ENCODE results near the gene GEMIN7.

GEMIN7 gene

DNA sequence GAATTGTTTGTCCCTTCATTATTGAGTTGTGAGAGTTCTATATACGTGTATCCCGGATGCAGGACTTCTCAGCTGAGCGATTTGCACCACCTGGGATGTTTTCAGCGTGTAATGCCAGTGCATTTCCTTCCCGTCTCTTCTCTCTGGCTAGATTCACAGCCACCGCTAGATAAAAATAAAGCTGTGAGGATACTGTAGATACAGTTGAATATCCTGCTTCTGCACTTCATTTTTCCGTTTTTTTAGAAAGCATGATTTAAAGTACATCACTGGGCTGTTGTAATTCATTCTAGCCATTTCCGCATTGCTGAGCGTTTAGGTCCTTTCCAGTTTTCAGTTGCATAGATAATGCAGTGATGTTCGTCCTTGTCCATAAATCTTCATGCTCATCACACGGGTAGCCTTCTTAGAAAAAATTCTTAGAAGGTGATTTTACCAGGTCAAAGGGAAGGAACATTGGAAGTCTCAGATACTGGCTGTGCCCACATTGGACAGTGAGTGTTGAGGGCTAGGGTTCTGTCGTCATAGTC, 28.6 kb downstream of the GEMIN7 start:
- Histone ChIP-seq H3K79me2 (ENCODE audit: low read length) (peaks cover 99% of the 10 kb centered on the region), H3K36me3 (replicated peaks; ENCODE audit: insufficient read depth, low read length) (no peaks in the 10 kb centered on the region), H3K9me3 (replicated peaks; ENCODE audit: insufficient read depth, low read length) (no peaks in the 10 kb centered on the region), H3K9me2 (replicated peaks; ENCODE audit: insufficient read depth, low read length) (no peaks in the 10 kb centered on the region), H3K9ac (ENCODE audit: low read length) (no peak overlapping the region), H2AFZ (ENCODE audit: low read length) (no peak overlapping the region), H3K4me3 (ENCODE audit: low read length) (no peak overlapping the region), H4K20me1 (ENCODE audit: insufficient read depth, low read length) (no peaks in the 10 kb centered on the region; the same call in none of the 2 replicates), H3K27me3 (replicated peaks; ENCODE audit: insufficient read depth, low read length) (no peaks in the 10 kb centered on the region), H3K4me1 (ENCODE audit: low read length) (peaks cover 27% of the 10 kb centered on the region), H3K4me2 (ENCODE audit: low read depth, low read length) (no peak overlapping the region), H3K27ac (ENCODE audit: low read length) (no peak overlapping the region), H3F3A (ENCODE audit: insufficient read depth, low read length) (peaks cover 7% of the 10 kb centered on the region; the same call in 1 of the 2 replicates)
- no peak for DNase-seq
- TF ChIP-seq, protein P1, sequence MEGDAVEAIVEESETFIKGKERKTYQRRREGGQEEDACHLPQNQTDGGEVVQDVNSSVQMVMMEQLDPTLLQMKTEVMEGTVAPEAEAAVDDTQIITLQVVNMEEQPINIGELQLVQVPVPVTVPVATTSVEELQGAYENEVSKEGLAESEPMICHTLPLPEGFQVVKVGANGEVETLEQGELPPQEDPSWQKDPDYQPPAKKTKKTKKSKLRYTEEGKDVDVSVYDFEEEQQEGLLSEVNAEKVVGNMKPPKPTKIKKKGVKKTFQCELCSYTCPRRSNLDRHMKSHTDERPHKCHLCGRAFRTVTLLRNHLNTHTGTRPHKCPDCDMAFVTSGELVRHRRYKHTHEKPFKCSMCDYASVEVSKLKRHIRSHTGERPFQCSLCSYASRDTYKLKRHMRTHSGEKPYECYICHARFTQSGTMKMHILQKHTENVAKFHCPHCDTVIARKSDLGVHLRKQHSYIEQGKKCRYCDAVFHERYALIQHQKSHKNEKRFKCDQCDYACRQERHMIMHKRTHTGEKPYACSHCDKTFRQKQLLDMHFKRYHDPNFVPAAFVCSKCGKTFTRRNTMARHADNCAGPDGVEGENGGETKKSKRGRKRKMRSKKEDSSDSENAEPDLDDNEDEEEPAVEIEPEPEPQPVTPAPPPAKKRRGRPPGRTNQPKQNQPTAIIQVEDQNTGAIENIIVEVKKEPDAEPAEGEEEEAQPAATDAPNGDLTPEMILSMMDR (IDR thresholded peaks at IDR 0.05; ENCODE audit: low read length), result no peak
- no peak for TF ChIP-seq EZH2 (optimal IDR thresholded peaks at IDR 0.05; ENCODE audit: low read depth, low read length)

DNA sequence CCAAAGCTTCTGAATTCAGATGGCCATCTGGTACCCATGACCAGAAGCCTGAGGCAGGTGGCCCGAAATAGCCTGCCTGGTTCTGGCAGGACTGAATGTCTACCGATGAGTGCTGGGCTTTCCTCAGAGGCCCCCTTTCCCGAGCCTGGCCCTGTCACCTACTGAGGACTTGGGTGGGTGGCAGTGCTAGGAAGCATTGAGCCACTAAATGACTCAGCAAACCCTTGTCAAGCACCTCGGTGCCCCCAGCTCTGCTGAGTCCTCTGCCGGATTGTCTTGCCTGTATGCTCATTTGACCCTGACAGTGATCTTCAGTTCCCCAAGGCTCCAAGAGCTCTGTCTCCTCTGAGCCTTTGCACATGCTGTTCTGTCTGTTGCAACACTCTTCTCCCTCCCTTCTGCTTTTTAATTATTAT, 31.8 kb downstream of the GEMIN7 start:
- no peaks in the 10 kb centered on the region for H3K9me2 ChIP-seq (replicated peaks; ENCODE audit: insufficient read depth, low read length)
- H2AFZ ChIP-seq (ENCODE audit: low read length), result no peak overlapping the region
- no peak overlapping the region for H3K9ac ChIP-seq (ENCODE audit: low read length)
- no peak overlapping the region for H3K4me3 ChIP-seq (ENCODE audit: low read length)
- H3K27me3 ChIP-seq (replicated peaks; ENCODE audit: insufficient read depth, low read length), result no peaks in the 10 kb centered on the region
- H4K20me1 ChIP-seq (ENCODE audit: insufficient read depth, low read length), result peaks cover under 1% of the 10 kb centered on the region; the same call in 1 of the 2 replicates
- TF ChIP-seq EZH2phosphoT487 (IDR thresholded peaks at IDR 0.05; ENCODE audit: low read length) (no peak), EZH2 (optimal IDR thresholded peaks at IDR 0.05; ENCODE audit: low read depth, low read length) (no peak)
- peaks cover under 1% of the 10 kb centered on the region; the same call in 1 of the 2 replicates for H3K4me1 ChIP-seq (ENCODE audit: low read length)
- H3K9me3 ChIP-seq (replicated peaks; ENCODE audit: insufficient read depth, low read length), result no peaks in the 10 kb centered on the region
- peaks cover 99% of the 10 kb centered on the region for H3K79me2 ChIP-seq (ENCODE audit: low read length)
- H3F3A ChIP-seq (ENCODE audit: insufficient read depth, low read length), result no peaks in the 10 kb centered on the region
- no peaks in the 10 kb centered on the region for H3K36me3 ChIP-seq (replicated peaks; ENCODE audit: insufficient read depth, low read length)
- no peak overlapping the region for H3K4me2 ChIP-seq (ENCODE audit: low read depth, low read length)
- DNase-seq, result no peak
- no peak overlapping the region for H3K27ac ChIP-seq (ENCODE audit: low read length)

DNA sequence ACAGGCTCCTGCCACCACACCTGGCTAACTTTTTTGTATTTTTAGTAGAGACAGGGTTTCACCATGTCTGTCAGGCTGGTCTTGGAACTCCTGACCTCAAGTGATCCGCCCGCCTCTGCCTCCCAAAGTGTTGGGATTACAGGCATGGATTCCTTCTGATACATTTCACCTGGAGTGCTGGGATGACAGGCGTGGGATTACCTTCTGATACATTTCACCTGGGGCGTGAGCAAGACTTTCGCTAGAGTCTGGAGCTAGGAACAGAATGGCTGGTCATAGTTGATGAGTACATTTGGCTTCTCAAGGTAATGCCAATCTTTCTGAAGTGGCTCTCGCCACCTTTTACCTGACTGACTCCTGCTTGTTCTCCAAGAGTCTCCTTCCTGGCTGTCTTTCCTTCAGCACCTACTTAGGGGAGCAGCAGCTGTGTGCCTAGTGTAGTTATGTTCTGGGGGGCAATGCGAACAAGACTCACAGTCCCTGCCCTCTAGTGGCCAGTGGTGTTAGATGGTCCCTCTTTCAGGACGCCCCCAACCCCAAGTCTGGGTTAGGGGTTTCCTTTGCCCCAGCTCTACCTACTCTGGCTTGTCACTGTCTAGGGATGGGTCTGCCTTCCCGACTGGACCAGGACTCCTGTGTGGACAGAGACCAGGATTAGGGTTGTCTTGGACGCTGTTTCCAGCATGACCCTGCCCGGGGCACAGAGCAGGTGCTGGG, 33.2 kb downstream of the GEMIN7 start:
- no peaks in the 10 kb centered on the region for H3K36me3 ChIP-seq (replicated peaks; ENCODE audit: insufficient read depth, low read length)
- peaks cover 9% of the 10 kb centered on the region for H3K4me1 ChIP-seq (ENCODE audit: low read length)
- H3K4me2 ChIP-seq (ENCODE audit: low read depth, low read length), result no peak overlapping the region
- peaks cover 93% of the 10 kb centered on the region for H3K79me2 ChIP-seq (ENCODE audit: low read length)
- no peaks in the 10 kb centered on the region for H3K9me3 ChIP-seq (replicated peaks; ENCODE audit: insufficient read depth, low read length)
- H2AFZ ChIP-seq (ENCODE audit: low read length), result no peak overlapping the region
- no peak overlapping the region for H3K9ac ChIP-seq (ENCODE audit: low read length)
- H3K4me3 ChIP-seq (ENCODE audit: low read length), result no peak overlapping the region
- peaks cover 2% of the 10 kb centered on the region for H4K20me1 ChIP-seq (ENCODE audit: insufficient read depth, low read length)
- H3K27me3 ChIP-seq (replicated peaks; ENCODE audit: insufficient read depth, low read length), result no peaks in the 10 kb centered on the region
- H3K27ac ChIP-seq (ENCODE audit: low read length), result no peak overlapping the region
- no peak for DNase-seq
- peaks cover 9% of the 10 kb centered on the region; the same call in 1 of the 2 replicates for H3F3A ChIP-seq (ENCODE audit: insufficient read depth, low read length)
- no peak for TF ChIP-seq EZH2 (optimal IDR thresholded peaks at IDR 0.05; ENCODE audit: low read depth, low read length)
- TF ChIP-seq EZH2phosphoT487 (IDR thresholded peaks at IDR 0.05; ENCODE audit: low read length), result no peak
- TF ChIP-seq, protein P1 (IDR thresholded peaks at IDR 0.05; ENCODE audit: low read length), result no peak
- H3K9me2 ChIP-seq (replicated peaks; ENCODE audit: insufficient read depth, low read length), result no peaks in the 10 kb centered on the region

DNA sequence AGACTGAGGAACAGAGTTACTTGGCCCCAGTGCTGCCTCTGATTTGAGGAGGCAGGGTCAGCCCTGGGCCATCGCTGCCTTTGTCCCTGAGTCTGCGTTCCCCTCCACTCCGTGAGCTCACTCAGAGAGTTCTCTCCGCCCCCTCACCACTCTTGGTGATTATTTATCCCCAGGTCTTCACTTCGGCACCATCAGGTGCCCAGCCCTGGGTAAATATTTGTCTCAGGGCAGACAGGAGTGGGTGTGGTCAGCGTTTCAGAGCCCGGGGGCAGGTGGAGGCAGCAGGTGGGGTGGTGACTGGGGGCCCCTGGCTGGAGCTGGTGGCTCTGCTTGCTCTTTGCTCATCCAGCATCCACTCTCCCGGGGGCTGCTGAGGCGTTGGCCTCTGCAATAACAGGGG, 34.6 kb downstream of the GEMIN7 start:
- Histone ChIP-seq H3K9ac (ENCODE audit: low read length) (no peak overlapping the region), H3K9me3 (replicated peaks; ENCODE audit: insufficient read depth, low read length) (no peaks in the 10 kb centered on the region), H3K27ac (ENCODE audit: low read length) (no peak overlapping the region), H3K4me1 (ENCODE audit: low read length) (peaks cover 23% of the 10 kb centered on the region), H3K27me3 (replicated peaks; ENCODE audit: insufficient read depth, low read length) (no peaks in the 10 kb centered on the region), H3F3A (ENCODE audit: insufficient read depth, low read length) (peaks cover 22% of the 10 kb centered on the region), H3K4me3 (ENCODE audit: low read length) (no peak overlapping the region), H3K36me3 (replicated peaks; ENCODE audit: insufficient read depth, low read length) (no peaks in the 10 kb centered on the region), H3K4me2 (ENCODE audit: low read depth, low read length) (no peak overlapping the region), H3K9me2 (replicated peaks; ENCODE audit: insufficient read depth, low read length) (no peaks in the 10 kb centered on the region), H4K20me1 (ENCODE audit: insufficient read depth, low read length) (peaks cover 2% of the 10 kb centered on the region), H2AFZ (ENCODE audit: low read length) (no peak overlapping the region), H3K79me2 (ENCODE audit: low read length) (peaks cover 91% of the 10 kb centered on the region)
- no peak for DNase-seq
- TF ChIP-seq EZH2 (optimal IDR thresholded peaks at IDR 0.05; ENCODE audit: low read depth, low read length) (no peak), EZH2phosphoT487 (IDR thresholded peaks at IDR 0.05; ENCODE audit: low read length) (no peak)
- TF ChIP-seq, protein P1 (IDR thresholded peaks at IDR 0.05; ENCODE audit: low read length), result no peak

Measured in MM.1S (cell line).